RPMI7951 (cell line): ENCODE measurements around the gene ARHGAP26. TPM values are rescaled to one million over a fixed set of nuclear protein-coding genes. Genes with fewer than 3 reads are reported as not detected.

ENCODE experiments used
- DNase-seq: peaks from one replicate; pipeline ENCODE4 v3.0.0-alpha.2; 2012; ENCODE audit warnings: low read depth
- total RNA-seq: library from RNA; depleted of rRNA; stranded (reverse); fragments of >200 nt; shearing (Covaris generic); gene quantifications from 2 replicates; pipeline ENCODE4 v1.2.3, GENCODE V29; 2014

ARHGAP26 gene
- total RNA-seq, 1 experiment from 2014 or later, result 1.1 TPM

DNA sequence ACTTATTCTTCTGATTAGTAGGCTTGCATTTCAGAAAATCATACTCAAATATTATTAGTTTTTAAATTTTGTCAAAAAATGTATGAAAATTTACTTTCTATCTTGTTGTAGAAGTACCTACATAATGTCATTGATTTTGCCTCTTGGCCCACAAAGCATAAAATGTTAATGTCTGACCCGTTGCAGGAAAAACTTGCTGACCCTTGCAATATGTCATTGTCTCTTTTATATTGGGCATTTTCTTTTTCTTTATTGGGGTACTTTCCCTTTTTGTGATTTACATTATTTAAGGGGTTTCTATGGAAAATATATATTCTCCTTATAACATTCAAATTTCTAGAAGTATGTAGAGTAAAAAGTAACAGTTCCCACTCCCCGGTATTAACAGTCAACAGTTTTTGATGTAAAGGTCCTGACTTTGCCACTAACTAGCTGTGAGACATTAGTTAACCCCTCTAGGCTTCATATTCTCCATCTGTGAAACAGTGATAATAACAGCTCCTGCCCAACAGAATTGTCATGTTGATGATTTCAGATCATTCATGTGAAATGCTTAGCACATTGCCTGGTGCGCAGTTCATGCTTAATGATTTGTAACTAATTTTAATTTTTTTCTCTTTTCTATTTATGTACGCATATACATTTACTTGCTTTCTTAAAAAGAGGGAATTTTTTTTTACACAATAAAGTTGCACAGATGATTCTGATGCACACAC, 243.2 kb downstream of the ARHGAP26 start:
- DNase-seq, result no peak

DNA sequence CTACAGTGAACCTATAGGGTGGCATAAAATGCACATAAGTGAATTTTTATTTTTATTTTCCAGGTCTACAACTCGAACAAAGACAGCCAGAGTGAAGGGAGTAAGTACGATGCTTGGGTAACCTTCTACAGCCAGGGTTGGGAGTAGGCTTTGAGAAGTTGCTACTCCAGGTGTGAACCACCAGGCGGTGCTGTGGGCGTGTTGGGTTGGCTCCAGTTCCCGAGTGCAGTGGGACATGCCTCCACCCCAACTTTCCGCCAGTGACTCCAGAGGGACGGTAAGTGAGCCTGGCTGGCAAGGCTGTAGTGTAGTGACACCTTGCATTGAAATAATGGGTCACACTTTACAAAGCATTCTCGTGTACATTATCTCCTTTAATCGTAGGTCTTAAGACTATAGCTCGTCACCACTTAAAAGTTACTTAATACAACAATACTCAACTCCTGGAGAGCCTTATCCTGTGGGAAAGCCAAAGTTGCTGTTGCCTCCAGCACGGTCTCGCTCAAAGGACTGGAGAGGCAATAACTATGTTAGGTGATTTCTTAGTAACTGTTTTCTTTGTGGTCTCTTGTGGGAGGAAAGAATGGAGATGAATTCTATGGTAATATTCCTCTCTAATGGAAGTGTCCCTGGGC, 244.0 kb downstream of the ARHGAP26 start:
- DNase-seq, result no peak

DNA sequence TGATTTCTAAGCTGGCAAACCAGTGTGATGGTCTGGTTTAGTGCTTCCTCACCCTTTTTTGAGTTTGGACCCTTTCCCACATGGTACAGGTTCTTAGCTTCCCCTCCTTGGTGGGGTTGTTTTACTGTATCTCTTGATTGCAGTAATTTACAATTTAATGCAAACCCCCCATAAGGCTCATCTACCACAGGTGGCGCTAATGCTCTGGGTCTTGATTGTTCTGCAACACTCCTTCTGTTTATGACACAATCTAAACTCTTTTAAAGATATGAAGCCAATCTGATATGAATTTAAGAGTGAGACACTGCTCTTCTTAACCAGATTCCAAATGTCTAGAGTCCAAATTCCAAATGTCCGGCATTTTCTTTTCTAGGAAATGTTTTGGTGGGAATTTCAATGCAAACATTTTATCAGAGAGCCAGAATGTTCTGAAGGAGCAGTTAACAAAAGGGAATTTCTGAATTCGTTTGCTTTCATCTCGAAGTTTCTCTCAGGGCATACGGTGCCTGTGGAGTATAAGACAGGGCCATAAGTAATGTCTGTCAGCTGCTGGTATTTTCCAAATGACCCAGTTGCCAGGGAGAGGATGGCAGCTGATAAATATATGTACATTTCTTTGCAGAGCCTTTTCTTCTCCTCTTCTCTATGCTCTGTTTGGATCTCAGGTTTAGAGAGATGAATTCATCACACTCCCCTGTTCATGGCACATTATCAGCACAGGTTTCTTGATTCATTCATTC, 246.8 kb downstream of the ARHGAP26 start:
- peak; percentile 57 for DNase-seq

DNA sequence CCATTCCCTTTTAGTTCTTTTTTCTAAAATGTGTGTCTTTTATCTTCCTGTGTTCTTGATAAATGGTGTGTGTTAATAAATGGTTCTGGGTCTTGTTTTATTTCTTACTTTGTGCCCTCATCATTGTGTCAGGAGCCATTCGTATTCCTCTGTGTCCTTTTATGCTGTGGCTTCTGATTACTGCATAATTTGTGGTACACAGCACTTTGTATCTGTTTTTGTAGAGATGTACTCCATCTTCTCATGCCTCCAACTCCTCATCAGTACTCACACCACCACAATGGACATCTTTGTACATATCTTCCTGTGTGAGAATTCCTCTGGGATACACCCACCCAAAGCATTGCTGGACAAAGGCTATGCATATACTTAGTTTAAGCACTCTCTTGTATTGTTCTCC, 247.4 kb downstream of the ARHGAP26 start:
- DNase-seq, result no peak

DNA sequence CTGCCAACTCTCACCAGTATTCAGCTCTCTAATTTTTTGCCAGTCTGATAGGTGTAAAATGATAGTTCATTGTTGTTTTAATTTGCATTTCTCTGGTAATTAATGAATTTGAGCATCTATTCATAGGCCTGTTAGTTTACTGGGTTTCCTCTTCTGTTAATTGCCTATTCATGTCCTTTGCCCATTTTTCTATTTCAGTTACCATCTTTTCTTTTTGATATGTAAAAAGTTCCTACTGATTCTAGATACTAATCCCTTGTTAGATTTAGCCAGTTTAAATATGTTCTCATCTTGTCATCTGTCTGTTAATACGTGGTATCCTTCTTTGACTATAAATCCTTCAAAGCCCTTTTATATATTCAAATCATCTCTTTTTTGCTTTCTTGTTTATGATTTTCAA, 247.8 kb downstream of the ARHGAP26 start:
- DNase-seq, result no peak

DNA sequence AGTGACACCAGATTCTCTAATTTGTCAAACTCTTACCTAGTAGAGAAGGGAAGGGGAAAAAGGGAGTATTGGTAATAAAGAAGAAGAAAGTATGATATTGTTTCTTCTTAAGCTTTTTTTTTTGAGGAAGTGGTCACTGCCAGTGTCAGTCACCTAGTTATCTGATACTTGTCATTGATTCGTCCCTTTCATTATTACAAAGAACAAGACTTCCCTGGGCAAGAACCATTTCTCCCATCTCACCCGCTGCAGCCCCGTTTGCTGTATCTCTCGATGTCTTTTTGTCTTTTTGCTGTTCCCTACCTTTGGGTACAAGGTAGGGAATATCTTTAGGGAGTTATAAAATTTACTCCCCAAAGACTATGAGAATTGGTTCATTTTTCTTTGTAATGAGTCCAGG, 249.0 kb downstream of the ARHGAP26 start:
- no peak for DNase-seq

DNA sequence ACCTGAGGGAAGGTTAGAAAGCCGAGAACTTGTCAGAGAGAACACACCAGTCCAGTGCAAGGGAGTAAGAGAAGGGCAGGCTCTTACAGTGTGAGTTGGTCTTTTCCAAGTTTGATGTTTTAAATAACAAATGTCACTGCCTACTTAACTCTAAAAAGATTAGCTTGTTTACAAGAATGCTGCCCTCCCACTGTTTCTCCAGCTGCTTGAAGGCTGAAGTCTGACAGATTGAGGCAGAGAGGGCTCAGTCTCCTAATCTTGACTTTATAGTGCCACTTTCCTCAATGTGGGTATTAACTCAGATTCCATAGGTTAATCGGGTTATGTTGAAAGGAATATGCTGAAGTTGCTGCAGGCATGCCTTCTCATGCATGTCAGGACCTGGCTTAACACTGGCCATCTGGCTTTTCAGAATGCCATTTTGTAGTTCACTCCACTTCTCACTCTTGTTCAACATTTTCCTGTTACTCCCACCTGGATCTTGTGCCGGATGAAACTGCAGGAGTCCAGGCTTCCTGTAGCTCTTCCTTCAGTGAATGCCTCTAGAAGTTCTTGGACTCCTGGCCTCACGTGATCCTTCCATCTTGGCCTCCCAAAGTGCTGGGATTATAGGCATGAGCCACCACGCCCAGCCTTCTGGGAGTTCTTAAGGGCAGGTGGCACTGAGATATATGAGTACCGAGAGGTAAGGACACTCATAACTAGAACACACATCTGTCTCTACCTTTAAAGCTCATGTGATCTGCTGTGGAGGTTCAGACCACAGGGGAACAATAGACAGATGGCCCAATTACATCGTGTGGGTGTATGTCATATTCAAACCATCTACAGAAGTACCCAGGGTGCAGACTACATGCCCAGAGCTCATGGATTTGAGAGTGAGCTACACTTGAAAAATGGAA, 249.7 kb downstream of the ARHGAP26 start:
- DNase-seq, result no peak

DNA sequence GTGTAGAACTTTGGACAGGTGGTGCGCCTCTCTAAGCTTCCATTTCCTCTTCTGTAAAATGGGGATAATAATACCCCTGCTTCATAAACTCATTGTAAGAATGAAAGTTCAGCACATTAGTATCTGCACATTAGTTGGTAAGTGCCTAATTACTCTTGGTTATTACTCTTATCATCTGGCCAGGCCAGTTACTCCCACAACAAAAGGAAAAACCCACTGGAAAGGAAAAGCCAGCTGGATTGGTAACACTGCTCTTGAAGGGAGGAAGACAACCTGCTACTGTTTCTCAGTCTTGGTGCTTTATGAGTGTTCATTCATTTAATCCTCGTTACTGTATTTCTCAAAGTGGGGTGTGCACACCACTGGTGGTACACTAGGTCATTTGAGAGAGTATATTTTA, 251.4 kb downstream of the ARHGAP26 start:
- DNase-seq, result no peak

DNA sequence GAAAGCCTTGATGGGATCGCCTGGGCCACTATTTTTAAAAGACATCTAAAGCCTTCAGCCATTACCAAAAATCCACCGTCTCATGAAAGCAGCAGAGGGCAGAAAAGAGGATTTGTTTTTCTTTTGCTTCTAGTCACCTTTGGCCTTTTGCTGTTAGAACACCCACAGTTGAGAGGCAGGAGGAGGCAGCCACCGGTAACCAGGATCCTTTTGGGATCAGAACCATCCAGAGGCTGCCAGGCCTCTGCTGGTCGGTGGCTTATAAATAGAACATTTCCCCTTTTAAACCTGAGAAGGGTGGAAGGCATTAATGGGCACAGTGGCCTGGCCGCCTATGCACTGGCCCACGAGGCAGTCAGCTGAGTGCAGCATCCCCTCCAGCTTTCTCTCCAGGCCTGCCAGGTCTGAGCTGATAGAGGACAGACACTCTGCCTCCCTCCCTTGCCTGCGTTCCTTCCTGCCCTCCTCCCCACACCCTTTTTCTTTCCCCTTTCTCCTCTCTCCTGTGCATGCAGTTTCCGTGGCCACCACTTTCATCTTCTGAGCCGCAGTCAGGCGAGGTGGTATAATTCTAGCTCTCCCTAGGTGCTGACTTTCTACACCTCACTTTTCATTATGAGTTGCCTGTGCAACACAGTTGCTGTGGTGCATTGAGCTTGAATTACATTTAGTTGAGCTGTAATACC, 253.4 kb downstream of the ARHGAP26 start:
- DNase-seq, result no peak

DNA sequence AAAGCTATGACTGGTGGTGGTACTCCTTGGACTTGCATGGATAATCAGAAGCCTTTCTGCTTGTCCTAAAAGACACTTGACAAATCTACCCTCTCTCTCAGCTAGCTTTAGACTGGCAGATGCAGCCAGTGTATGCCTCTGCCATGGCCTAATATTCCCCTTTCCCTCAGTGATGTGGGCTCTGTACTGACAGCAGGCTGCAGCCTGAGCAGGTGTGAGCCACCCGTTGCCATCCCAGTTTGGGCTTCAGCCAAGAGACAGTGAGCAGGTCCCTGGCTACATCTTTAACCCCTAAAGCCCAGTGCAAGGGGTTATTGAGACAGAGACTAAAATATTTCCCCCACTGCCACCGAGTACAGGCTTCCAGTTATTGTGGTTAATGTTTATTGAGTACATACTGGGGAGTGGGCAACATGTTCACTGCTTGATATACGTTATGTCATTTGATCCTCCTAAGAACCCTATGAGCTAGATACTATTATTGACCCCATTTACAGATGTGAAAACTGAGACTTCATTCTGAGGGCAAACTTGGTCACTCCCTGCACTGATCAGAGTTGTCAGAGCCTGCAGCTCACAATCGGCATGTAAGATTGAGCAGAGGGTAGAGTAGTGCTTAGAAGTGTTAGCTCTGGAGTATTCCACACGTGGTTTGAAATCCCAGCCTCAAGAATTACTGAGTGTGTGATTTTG, 254.2 kb downstream of the ARHGAP26 start:
- DNase-seq, result no peak

DNA sequence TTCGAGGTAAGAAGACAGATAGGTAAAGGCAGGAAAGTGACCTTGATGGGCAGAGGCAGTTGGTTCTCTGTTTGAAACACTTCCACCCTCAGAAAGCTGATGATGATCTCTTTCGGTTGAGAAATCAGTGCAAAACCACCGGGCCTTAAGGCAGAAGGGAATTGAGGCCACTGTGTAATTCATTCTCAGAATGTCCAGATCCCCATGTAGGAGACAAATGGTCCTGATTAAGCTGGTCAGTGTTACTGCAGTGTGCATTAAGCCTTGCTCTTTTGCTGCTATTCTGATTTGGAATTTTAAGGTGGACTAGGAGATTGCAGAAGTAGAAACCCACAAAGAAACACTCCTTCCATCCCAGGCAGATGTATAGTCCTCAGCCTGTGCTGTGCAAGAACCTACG, 255.2 kb downstream of the ARHGAP26 start:
- no peak for DNase-seq

DNA sequence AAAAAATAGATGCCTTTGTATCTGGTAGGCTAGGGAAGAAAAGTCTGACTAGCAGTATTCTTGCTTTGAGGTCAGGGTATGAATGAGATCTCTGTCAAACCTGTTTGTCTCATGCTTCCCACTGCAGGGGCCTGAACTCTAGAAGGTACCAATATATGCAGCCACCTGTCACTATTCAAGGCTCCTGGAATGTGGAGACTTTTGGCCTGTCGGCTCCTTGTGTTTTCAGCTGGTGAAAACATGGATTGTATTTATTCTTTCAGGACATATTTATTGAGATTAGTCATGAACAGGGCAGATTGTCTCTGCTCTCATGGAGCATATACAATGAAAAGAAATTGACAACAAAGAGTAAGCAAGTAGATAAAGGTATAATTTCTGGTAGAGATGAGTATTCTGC, 255.8 kb downstream of the ARHGAP26 start:
- DNase-seq, result no peak

DNA sequence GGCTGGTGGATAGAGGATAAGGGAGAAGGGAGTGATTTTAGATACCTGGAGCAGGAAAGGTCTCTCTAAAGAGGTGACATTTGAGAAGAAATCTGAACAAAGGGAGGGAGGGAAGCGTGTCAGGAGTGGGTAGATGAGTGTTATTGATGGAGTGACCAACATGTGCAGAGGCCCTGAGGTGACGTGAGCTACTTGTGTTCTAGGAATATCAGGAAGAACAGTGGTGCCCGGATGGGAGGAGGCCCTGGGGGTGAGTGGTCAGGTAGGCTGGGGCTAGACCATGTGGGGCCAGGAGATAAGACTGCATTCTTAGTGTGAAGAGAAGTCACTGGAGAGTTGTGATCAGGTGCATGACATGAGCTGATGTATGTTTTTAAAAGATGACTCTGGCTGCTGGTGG, 256.2 kb downstream of the ARHGAP26 start:
- no peak for DNase-seq

DNA sequence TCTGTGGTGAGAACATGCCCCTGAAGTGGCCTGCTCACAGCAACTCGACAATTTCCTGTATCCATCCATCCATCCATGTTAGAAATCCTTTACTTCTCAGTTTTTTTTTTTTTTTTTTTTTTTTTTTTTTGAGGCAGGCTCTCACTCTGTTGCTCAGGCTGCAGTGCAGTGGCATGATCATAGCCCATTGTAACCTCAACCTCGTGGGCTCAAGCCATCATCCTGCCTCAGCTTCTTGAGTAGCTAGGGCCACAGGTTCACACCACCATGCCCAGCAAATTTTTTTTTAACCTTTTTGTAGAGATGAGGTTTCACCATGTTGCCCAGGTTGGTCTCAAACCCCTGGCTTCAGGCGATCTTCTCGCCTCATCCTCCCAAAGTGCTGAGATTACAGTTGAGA, 259.1 kb downstream of the ARHGAP26 start:
- no peak for DNase-seq

DNA sequence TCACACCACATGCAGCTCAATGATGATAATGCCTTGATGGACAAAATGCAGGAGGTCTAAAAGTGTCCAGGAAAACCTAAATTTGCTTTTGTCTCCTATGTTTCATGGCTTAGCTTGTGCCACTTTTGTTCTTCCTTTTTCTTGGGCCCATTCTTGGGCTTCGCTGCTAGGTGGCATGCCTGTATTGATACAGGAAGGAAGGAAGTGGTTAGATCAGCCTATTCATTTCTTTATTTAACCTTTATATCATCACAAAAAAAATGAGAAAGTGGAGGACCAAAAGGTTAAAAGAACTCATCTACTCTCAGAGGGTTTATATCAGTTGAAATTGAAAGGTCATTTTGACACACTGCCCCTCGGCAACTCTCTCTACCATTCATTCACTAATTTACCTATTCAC, 260.2 kb downstream of the ARHGAP26 start:
- no peak for DNase-seq

DNA sequence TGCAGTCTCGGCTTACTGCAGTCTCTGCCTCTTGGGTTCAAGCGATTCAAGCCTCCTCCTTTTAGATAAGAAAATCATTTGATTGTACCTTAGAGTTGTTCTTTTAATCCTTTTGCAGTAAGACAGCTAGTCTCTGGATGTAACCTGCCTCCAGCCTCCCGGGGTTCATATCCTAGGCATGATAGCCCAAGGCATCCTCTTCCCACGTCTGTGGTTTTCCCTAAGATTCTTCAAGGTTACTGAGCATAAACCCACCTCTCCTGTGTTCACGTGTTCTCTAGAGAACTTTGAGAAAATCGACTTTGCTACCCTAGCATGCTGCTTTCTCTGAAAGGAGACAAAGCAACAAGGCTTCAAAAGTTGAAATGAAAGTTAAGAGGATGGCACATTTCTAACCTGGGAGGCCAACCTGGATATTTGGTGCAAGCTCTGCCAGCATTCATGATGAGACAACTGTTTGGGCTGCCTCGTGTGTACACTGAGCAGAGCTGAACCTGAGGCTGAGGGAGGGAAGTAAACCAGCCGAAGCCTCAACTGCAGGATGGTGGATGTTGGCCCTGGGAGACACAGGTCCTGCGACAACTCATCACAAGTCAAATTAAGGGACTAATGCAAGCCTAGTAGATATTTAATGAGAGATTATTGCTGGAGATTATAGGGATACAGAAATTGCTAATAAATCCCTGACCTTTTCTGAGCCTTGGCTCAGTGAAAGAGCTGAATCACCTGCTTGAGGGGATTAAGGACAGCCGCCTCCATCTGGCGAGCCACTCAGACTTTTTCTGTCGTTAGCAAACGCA, 261.8 kb downstream of the ARHGAP26 start:
- no peak for DNase-seq

DNA sequence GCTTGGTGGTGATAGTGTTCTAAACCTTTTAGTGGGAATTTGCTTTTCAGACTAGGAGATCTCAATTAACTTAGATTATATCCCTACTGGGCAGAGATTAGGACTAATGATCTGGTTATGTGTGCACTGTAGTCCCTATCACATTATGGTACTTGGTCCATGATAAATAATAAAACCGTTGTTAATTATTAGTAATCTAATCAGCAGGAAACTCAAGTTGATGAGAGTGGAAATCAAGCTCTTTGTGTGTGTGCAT, 262.3 kb downstream of the ARHGAP26 start:
- DNase-seq, result no peak

DNA sequence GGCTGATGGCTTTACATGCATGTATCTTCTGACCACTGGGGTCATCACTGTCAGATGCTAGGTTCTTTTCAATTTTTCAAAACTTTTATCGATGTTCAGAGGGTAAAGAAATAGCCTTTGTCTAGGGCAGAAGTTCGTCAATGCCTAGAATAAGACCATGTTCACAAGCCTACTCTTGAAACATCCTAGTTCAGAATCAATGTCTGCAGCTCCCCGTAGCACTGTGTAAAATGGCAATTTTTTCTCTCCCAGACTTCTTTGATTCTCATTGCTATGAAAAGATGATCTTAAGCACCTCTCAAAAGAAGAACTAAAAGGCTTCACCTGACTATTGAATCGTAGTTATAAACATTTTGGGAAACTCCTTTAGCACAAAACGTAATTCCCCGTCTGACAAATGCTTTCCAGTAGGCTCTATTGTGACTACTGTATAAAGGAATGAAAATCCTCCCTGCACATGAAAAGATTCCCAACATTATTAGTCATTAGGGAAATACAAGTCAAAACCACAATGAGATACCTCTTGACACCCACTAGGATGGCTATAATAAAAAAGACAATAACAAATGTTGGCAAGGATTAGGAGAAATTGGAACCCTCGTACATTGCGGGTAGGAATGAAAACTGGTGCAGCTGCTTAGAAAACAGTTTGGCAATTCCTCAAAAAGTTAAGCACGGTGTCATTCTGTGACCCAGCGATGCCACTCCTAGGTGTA, 263.5 kb downstream of the ARHGAP26 start:
- DNase-seq, result peak; percentile 93

DNA sequence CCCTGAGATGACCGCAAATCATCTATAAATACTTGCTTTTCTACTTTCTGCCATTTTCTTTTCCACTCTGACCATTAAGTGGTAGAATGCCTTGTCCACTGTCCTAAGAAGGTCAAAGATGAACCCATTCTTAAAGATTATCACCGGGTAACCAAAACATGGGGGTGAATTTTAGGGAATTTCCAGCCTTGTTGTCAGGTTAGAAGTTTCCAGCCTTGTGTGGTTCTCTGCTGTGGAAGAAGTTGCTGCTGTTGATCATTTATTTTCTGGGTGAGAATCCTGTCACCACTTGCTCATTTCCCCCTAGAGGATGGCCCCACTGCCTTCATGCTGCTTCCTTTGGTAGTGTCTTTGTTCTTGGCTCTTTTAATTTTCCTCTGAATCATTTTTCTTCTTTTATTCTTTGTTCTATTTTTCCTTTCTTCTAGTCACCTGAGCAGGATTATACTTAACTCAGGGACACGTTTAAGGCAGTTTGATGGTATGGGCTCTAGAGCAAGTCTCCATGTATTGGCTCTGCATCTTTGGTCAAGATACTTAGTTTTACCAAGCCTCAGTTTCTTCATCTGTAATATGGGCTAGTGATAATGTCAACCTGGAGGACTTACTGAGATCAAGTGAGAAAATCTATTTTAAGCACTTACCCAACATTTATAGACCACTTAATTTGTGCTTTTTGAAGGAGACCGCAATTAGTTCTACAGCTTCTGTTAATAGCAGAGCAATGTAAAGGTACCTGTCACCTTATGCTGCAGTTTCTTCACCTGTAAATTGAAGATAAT, 266.2 kb downstream of the ARHGAP26 start:
- DNase-seq, result no peak
